Stimulated activated naive B cell treated with anti-CD40 and anti-IgM and Interleukin-4, amounts not matched to agents 10 μg/mL and 1 μg/mL and 100 μg/mL, for 72 hours (primary cell): ENCODE data around the gene TXN.
"Not testable (repeated sequence)": the region's sequence is repeated elsewhere in the genome, so short reads cannot be mapped to it uniquely, and the experiment has no call there.

Source experiments
- ATAC-seq, 2 donors: fragments of 150-1000 bp; cut with Tn5 transposase; replicated peaks; 2 replicates each; pipeline ENCODE4 v1.10.0; 2021; ENCODE audit warnings: moderate library complexity in 1 of 2
- DNase-seq: peaks from one replicate; pipeline ENCODE4 v3.0.0; 2021
- H3K27ac Mint-ChIP-seq: one replicate; pipeline ENCODE4 v1.8.0; 2022; ENCODE audit warnings: mild to moderate bottlenecking, mixed read lengths
- H3K27me3 Mint-ChIP-seq, 2 donors: one replicate each; pipeline ENCODE4 v1.8.0; 2022; ENCODE audit warnings: mixed read lengths in 2 of 2
- H3K36me3 Mint-ChIP-seq, 2 donors: one replicate each; pipeline ENCODE4 v1.8.0; 2022; ENCODE audit warnings: mixed read lengths in 2 of 2, mild to moderate bottlenecking in 1 of 2
- H3K4me1 Mint-ChIP-seq, 2 donors: one replicate each; pipeline ENCODE4 v1.8.0; 2022; ENCODE audit warnings: mixed read lengths in 2 of 2, mild to moderate bottlenecking in 1 of 2
- H3K4me3 Mint-ChIP-seq, 2 donors: one replicate each; pipeline ENCODE4 v1.8.0; 2022; ENCODE audit warnings: mild to moderate bottlenecking in 2 of 2, mixed read lengths in 2 of 2, moderate library complexity in 1 of 2
- H3K9me3 Mint-ChIP-seq, 2 donors: one replicate each; pipeline ENCODE4 v1.8.0; 2022; ENCODE audit warnings: mixed read lengths in 2 of 2, mild to moderate bottlenecking in 1 of 2

Gene TXN

DNA sequence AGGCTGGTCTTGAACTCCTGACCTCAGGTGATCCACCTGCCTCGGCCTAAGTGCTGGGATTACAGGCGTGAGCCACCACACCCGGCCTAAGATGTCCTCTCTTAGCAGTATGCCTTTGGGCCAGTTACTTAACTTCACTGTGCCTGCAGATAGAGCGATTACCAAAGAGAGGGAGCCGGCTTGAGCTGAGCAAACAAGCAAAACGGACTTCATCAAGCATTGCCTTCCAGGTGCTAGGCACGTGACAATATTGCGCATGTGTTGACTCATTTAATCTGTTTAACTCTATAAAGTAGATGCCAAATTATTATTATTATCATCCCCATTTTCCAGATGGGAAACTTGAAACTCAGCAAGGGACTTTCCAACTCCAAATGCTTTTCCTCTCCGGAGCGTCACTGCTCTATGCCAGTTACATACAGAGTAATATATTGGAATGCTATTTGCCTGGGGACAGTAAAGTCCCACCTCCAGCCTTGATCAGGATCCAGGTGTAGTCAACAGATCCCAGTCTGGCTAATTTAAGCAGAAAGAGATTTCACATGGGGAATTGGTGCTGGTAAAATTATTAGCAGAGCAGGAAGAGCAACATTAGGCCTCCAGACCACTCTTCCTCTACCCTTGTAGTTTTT is 42.8 kb downstream of the TXN start:
- Mint-ChIP-seq H3K9me3 (no peaks in the 10 kb centered on the region), H3K4me1 (peaks cover 0 to 5% of the 10 kb centered on the region in 2 donors), H3K27ac (no peak overlapping the region), H3K27me3 (no peaks in the 10 kb centered on the region), H3K36me3 (peaks cover 0 to 4% of the 10 kb centered on the region in 2 donors), H3K4me3 (no peak overlapping the region)
- ATAC-seq, result no peak
- no peak for DNase-seq

DNA sequence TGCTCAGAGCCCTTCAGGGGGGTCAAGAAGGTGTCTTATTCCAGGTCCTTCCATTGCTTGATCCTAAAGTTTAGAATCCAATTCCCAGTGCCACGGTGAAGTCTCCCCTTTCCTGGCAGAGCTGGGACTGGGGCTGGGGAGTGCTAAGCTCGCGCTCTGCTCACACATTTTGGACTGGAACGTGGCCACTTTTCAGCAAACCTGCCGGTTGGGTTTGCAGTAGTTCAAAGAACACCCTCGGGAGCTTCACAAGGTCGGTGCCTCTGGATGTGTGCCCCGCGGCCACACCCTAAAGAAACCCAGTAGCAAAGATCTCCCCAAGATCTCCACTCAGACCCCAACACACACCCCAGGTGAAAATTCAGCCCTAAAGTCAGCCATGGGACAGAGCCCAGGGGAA is 48.3 kb downstream of the TXN start, which contains the start of gene C9orf152:
TSS of gene C9orf152 (minus strand) at position 129 of the 400 bp plus-strand sequence. CDS start 580 bp downstream, outside the sequence.
- Mint-ChIP-seq H3K9me3 (no peaks in the 10 kb centered on the region), H3K4me3 (no peak within 1 kb of the TSS), H3K36me3 (peaks cover 0 to 4% of the 10 kb centered on the region in 2 donors), H3K27ac (no peak within 1 kb of the TSS), H3K27me3 (peaks cover 5 to 8% of the 10 kb centered on the region in 2 donors), H3K4me1 (no peaks in the 10 kb centered on the region)
- ATAC-seq (no peak), DNase-seq (no peak)

DNA sequence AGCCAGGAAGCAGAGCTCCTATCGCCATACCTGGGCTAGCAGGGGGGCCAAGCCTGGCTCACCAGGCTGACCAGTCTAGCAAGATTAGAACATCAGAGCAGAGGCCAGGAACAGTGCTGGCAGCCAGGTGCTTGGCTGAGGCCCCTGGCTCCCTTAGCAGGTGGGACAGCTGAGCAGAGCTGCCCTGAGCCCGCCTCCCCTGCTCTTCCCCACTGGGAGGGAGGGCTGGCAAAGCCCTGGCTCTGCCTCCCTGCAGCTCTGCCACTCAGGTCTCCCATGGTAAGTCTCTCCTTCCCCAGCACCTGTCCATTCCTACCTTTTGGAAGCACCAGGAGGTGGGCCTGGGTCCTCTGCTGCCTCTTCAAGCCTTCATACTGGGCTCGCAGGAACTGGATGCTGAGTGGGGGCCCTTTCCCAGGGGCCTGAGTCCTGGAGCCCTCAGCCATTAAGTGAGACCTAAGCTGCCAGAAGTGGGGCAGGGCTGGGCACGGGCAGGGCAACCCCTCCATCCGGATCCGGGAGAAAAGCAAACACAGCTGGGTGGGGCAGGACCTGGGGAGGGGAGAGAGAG is 49.2 kb downstream of the TXN start:
- Mint-ChIP-seq H3K27me3 (peaks cover 5 to 8% of the 10 kb centered on the region in 2 donors), H3K9me3 (no peaks in the 10 kb centered on the region), H3K36me3 (no peaks in the 10 kb centered on the region), H3K4me1 (no peaks in the 10 kb centered on the region), H3K27ac (no peak overlapping the region), H3K4me3 (no peak overlapping the region)
- ATAC-seq, result no peak
- DNase-seq, result no peak

DNA sequence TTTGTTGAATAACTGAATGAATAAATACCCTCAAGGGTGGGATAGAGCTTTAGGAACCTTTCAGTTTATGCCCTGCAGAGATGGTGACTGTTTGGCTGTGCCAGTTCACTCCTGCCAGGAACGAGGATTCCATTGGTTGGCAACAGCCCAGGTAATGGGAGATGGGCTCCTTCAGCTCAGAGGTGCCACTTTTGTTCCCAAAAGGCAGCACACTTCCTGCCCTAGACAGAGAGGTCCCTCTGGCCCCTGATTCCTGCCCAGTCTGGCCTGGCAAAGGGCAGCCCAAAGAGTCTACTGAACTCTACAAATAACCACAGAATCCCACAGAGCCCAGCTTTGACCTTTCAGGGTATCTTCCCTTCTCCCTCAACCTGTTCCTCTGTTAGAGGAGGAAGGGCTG is 49.9 kb downstream of the TXN start:
- ATAC-seq (no peak), DNase-seq (no peak)
- no peak overlapping the region for H3K4me3 Mint-ChIP-seq
- H3K27ac Mint-ChIP-seq, result no peak overlapping the region
- peaks cover 5 to 8% of the 10 kb centered on the region in 2 donors for H3K27me3 Mint-ChIP-seq
- H3K4me1 Mint-ChIP-seq, result no peaks in the 10 kb centered on the region
- no peaks in the 10 kb centered on the region for H3K9me3 Mint-ChIP-seq
- no peaks in the 10 kb centered on the region for H3K36me3 Mint-ChIP-seq

DNA sequence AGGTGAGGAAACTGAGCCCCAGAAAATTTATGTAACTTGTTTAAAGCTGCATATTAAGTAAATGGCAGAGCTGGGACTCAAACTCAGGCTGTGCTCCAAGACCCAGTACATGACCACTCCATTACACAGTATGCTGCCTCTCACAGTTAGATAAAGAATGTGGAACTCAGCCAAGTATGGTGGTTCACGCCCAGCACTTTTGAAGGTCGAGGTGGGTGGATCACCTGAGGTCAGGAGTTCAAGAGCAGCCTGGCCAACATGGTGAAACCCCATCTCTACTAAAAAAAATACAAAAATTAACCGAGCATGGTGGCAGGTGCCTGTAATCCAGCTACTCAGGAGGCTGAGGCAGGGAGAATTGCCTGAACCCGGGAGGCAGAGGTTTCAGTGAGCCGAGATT is 50.7 kb downstream of the TXN start:
- H3K36me3 Mint-ChIP-seq, result not testable (repeated sequence)

DNA sequence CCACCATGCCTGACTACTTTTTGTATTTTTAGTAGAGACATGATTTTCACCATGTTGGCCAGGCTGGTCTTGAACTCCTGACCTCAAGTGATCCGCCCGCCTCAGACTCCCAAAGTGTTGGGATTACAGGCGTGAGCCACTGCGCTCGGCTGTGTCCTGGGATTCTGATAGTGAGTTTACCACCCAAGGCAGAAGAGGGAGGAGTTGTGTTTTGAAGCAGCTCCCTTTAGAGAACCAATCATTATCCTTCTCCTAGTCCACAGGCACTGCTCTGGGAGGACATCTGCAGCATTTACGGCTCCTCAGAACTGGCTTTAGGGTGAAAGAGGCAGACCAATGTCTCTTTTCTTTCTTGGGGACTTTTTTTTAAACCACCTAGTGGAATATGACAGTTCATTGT is 54.1 kb downstream of the TXN start:
- H3K4me1 Mint-ChIP-seq, result no peaks in the 10 kb centered on the region
- no peak for DNase-seq
- H3K9me3 Mint-ChIP-seq, result no peaks in the 10 kb centered on the region
- H3K36me3 Mint-ChIP-seq, result no peaks in the 10 kb centered on the region
- H3K27ac Mint-ChIP-seq, result no peak overlapping the region
- no peak for ATAC-seq
- peaks cover 0 to under 1% of the 10 kb centered on the region in 2 donors for H3K27me3 Mint-ChIP-seq
- no peak overlapping the region for H3K4me3 Mint-ChIP-seq

More for the DNA sequence above, 50.7 kb downstream of the TXN start:
- not testable (repeated sequence) for H3K27me3 Mint-ChIP-seq, H3K27ac Mint-ChIP-seq, H3K9me3 Mint-ChIP-seq, H3K4me1 Mint-ChIP-seq, ATAC-seq, H3K4me3 Mint-ChIP-seq, DNase-seq

DNA sequence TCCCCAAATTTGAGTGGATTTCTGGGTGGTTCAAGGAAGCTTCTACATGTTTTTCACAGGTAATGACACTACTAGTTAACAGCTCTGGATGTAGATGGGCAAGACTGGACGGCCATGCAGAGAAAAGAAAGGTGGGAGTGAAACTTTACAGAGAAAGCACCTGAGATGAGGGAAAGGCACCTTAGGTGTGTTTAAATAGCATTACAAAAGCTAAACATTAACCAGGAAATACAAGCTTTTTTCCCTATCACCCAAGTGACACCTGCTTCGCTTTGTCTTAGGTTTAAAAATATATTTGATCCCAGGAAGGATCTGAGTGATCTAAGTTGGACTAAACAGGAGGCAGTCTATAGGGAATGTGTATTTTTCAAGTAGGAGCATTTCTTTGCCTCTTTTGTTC is 56.7 kb downstream of the TXN start:
- H3K9me3 Mint-ChIP-seq, result no peaks in the 10 kb centered on the region
- H3K36me3 Mint-ChIP-seq, result no peaks in the 10 kb centered on the region
- H3K27me3 Mint-ChIP-seq, result no peaks in the 10 kb centered on the region
- no peak overlapping the region for H3K4me3 Mint-ChIP-seq
- no peaks in the 10 kb centered on the region for H3K4me1 Mint-ChIP-seq
- no peak for ATAC-seq
- no peak overlapping the region for H3K27ac Mint-ChIP-seq
- no peak for DNase-seq

DNA sequence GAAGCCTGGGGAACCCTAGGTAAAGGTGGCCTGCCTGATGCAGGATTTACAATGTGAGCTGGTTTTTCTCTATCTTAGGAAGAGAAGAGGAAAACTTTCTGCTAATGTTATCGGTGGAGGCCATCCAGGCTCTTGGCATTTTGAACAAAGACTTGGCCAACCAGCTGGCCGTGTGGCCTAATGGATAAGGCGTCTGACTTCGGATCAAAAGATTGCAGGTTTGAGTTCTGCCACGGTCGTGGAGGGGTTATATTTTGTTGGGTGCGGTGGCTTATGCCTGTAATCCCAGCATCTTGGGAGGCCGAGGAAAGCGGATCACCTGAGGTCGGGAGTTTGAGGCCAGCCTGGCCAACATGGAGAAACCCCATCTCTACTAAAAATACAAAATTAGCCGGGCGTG is 58.0 kb downstream of the TXN start:
- H3K36me3 Mint-ChIP-seq, result no peaks in the 10 kb centered on the region
- no peak overlapping the region for H3K4me3 Mint-ChIP-seq
- H3K4me1 Mint-ChIP-seq, result no peaks in the 10 kb centered on the region
- H3K9me3 Mint-ChIP-seq, result no peaks in the 10 kb centered on the region
- DNase-seq (no peak), ATAC-seq (no peak)
- H3K27ac Mint-ChIP-seq, result no peak overlapping the region
- no peaks in the 10 kb centered on the region for H3K27me3 Mint-ChIP-seq

DNA sequence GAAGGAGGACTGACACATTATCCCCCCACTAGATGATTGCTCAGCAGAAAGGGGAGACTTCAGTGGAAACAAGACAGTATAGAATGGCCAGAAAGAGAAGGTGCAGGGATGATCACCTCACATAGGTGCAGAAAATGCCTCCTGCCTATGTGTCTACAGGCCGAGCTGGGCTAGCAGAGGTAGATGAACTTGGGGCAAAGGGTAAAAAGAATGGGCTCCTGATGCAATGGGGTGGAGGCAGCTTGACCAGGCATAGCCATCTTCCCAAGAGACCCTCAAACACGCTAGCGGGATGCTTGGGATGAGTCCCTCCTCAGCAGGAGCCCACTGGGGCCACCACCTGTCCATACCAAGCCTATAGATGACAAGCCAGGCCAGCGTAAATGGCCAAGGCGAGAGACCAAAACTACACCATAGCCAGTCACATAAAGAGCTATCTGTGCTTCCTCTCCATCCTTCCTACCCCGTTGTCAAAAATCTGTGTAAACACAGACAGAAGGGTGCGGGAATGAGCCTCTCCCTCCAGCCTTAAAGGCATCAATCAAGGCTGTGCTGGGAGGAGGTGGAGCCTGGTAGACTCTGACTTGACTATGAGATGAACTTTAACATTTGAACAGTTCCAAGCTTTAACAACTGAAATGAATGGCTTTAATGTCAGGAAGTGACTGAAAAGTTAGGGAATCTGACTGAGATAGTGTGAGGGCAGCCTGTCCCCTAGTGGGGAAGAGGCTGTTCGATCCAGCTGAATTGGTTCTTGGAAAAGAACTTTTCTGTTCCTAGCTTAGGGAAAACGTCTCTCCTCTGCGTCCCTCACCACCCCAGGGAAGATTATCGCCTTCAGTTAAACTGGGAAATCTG is 58.7 kb downstream of the TXN start:
- DNase-seq, result no peak

DNA sequence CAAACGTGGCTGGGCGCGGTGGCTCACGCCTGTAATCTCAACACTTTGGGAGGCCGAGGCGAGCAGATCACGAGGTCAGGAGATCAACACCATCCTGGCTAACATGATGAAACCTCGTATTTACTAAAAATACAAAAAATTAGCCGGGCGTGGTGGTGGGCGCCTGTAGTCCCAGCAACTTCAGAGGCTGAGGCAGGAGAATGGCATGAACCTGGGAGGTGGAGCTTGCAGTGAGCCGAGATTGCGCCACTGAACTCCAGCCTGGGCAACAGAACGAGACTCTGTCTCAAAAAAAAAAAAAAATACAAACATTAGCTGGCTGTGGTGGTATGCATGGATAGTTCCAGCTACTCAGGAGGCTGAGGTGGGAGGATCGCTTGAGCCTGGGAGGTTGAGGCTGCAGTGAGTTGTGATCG is 60.2 kb downstream of the TXN start:
- not testable (repeated sequence) for H3K36me3 Mint-ChIP-seq, DNase-seq, ATAC-seq, H3K4me3 Mint-ChIP-seq, H3K27ac Mint-ChIP-seq, H3K9me3 Mint-ChIP-seq, H3K27me3 Mint-ChIP-seq
- peaks cover 6 to 17% of the 10 kb centered on the region in 2 donors for H3K4me1 Mint-ChIP-seq

More for the DNA sequence above, 58.7 kb downstream of the TXN start:
- Mint-ChIP-seq H3K9me3 (no peaks in the 10 kb centered on the region), H3K4me3 (no peak overlapping the region), H3K27me3 (no peaks in the 10 kb centered on the region), H3K36me3 (peaks cover 0 to 1% of the 10 kb centered on the region in 2 donors), H3K4me1 (peaks cover 5 to 7% of the 10 kb centered on the region in 2 donors), H3K27ac (peak overlapping the region; percentile 20)
- no peak for ATAC-seq
